ENCODE measurements around the gene TCF7. TPM values are rescaled to one million over a fixed set of nuclear protein-coding genes. Genes with fewer than 3 reads are reported as not detected.

Gene TCF7
- polyA plus RNA-seq, 1 of the 3 experiments (the other 2 are of a cell fraction) = 2.7 TPM

GRCh38 chr5:134189031-134189430 lies 74.5 kb downstream of the TCF7 start:
- H3K4me3 ChIP-seq (ENCODE audit: low read depth in 2 of 2, low read length in 1 of 2) = no peak overlapping the region
- CTCF ChIA-PET = interaction anchor here (2.6 to 19.2 kb wide), 2 partner anchors 15 to 98 kb away, joined by 11 to 182 read pairs; no protein-coding TSS in a partner anchor
- no peaks in the 10 kb centered on the region; the same call in 1 of the 2 replicates for H4K20me1 ChIP-seq (ENCODE audit: insufficient read depth)
- peaks cover 0 to 12% of the 10 kb centered on the region in 2 experiments for H3K36me3 ChIP-seq (replicated peaks in 1 of 2; ENCODE audit: control insufficient read depth in 1 of 2, insufficient read depth in 2 of 2, low read length in 1 of 2)
- H3K4me1 ChIP-seq (ENCODE audit: control insufficient read depth in 1 of 2, insufficient read depth in 2 of 2, low read depth in 1 of 2, low read length in 1 of 2) = no peaks in the 10 kb centered on the region; a peak in 1 of 4 replicates
- H3K27me3 ChIP-seq (ENCODE audit: insufficient read depth) = no peaks in the 10 kb centered on the region
- no peak overlapping the region for H3K4me2 ChIP-seq
- TF ChIP-seq MXI1 (IDR thresholded peaks at IDR 0.05; ENCODE audit: low read depth, low read length) (no peak), EZH2phosphoT487 (IDR thresholded peaks at IDR 0.05; ENCODE audit: borderline replicate concordance, low read depth) (no peak), RAD21 (IDR thresholded peaks at IDR 0.05; ENCODE audit: low read length) (no peak), MEF2A (IDR thresholded peaks at IDR 0.05; ENCODE audit: borderline replicate concordance, low read depth) (no peak), NRF1 (IDR thresholded peaks at IDR 0.05; ENCODE audit: low read depth, low read length) (no peak), TAF1 (IDR thresholded peaks at IDR 0.05; ENCODE audit: borderline replicate concordance, low read depth, low read length) (no peak), TCF12 (IDR thresholded peaks at IDR 0.05) (no peak), EP300 (IDR thresholded peaks at IDR 0.05; ENCODE audit: borderline replicate concordance in 1 of 2, low read depth in 1 of 2, low read length in 1 of 2) (no peak), CTCF (IDR thresholded peaks at IDR 0.05) (no peak)
- H2AFZ ChIP-seq (ENCODE audit: low read depth) = no peak overlapping the region
- H3F3A ChIP-seq (replicated peaks; ENCODE audit: insufficient read depth) = peaks cover 20% of the 10 kb centered on the region
- H3K27ac ChIP-seq (ENCODE audit: low read depth in 2 of 2, low read length in 1 of 2) = no peak overlapping the region
- peaks cover 10% of the 10 kb centered on the region; the same call in 1 of the 2 replicates for H3K79me2 ChIP-seq (ENCODE audit: insufficient read depth)
- POLR2A ChIA-PET = no interaction called here
- no peaks in the 10 kb centered on the region for H3K9me2 ChIP-seq
- no peak for DNase-seq
- 89% methylated on average over 3 of the region's 3 CpGs for WGBS (ENCODE audit: low lambda C conversion rate)
- H3K9ac ChIP-seq = no peak overlapping the region
- no peaks in the 10 kb centered on the region for H3K9me3 ChIP-seq

GRCh38 chr5:134195666-134196065 lies 81.2 kb downstream of the TCF7 start:
- ChIA-PET CTCF (interaction anchor here (0.9 to 3.5 kb wide), 4 partner anchors 11 to 392 kb away, joined by 3 to 14 read pairs (median 4); no protein-coding TSS in a partner anchor), POLR2A (no interaction called here)
- H3K4me3 ChIP-seq (ENCODE audit: low read depth in 2 of 2, low read length in 1 of 2) = no peak overlapping the region
- H3K27me3 ChIP-seq (ENCODE audit: insufficient read depth) = no peaks in the 10 kb centered on the region
- H3K4me2 ChIP-seq = no peak overlapping the region
- no peaks in the 10 kb centered on the region for H3K9me2 ChIP-seq
- no peaks in the 10 kb centered on the region for H3K9me3 ChIP-seq
- 80% methylated on average over 5 of the region's 5 CpGs for WGBS (ENCODE audit: low lambda C conversion rate)
- no peaks in the 10 kb centered on the region for H3K4me1 ChIP-seq (ENCODE audit: control insufficient read depth in 1 of 2, insufficient read depth in 2 of 2, low read depth in 1 of 2, low read length in 1 of 2)
- peaks cover 18% of the 10 kb centered on the region for H3F3A ChIP-seq (replicated peaks; ENCODE audit: insufficient read depth)
- H2AFZ ChIP-seq (ENCODE audit: low read depth) = no peak overlapping the region
- no peak overlapping the region for H3K27ac ChIP-seq (ENCODE audit: low read depth in 2 of 2, low read length in 1 of 2)
- peaks cover 56% of the 10 kb centered on the region; the same call in 1 of the 2 replicates for H3K79me2 ChIP-seq (ENCODE audit: insufficient read depth)
- peaks cover 43 to 63% of the 10 kb centered on the region in 2 experiments for H3K36me3 ChIP-seq (replicated peaks in 1 of 2; ENCODE audit: control insufficient read depth in 1 of 2, insufficient read depth in 2 of 2, low read length in 1 of 2)
- DNase-seq = no peak
- no peak overlapping the region for H3K9ac ChIP-seq
- H4K20me1 ChIP-seq (ENCODE audit: insufficient read depth) = peaks cover 4% of the 10 kb centered on the region; the same call in 1 of the 2 replicates
- TF ChIP-seq SIN3A (IDR thresholded peaks at IDR 0.05; ENCODE audit: borderline replicate concordance, low read depth, low read length) = no peak
- no peak for TF ChIP-seq USF2 (IDR thresholded peaks at IDR 0.05; ENCODE audit: borderline replicate concordance, low read depth, low read length)
- no peak for TF ChIP-seq GATA2 (CRISPR knock-in tag; IDR thresholded peaks at IDR 0.05)
- TF ChIP-seq TAF1 (IDR thresholded peaks at IDR 0.05; ENCODE audit: borderline replicate concordance, low read depth, low read length) = no peak
- TF ChIP-seq ELF1 (IDR thresholded peaks at IDR 0.05) = no peak
- TF ChIP-seq REST (IDR thresholded peaks at IDR 0.05; ENCODE audit: low read depth, low read length) = no peak
- no peak for TF ChIP-seq IRF3 (IDR thresholded peaks at IDR 0.05; ENCODE audit: low read depth, low read length)
- TF ChIP-seq FOXM1 (IDR thresholded peaks at IDR 0.05; ENCODE audit: low read depth) = no peak
- no peak for TF ChIP-seq CHD2 (IDR thresholded peaks at IDR 0.05; ENCODE audit: low read length, partially characterized antibody)
- no peak for TF ChIP-seq NFIC (IDR thresholded peaks at IDR 0.05; ENCODE audit: borderline replicate concordance)
- TF ChIP-seq EZH2phosphoT487 (IDR thresholded peaks at IDR 0.05; ENCODE audit: borderline replicate concordance, low read depth) = no peak
- TF ChIP-seq JUND (IDR thresholded peaks at IDR 0.05) = no peak

All from SK-N-SH (cell line).